ENCODE data around the gene ST6GALNAC5.
A peak's percentile ranks its signal among the peaks of the same experiment; 100 is the strongest.

The ST6GALNAC5 gene

GRCh38 chr1:77064246-77064645 is 197.0 kb downstream of the ST6GALNAC5 start:
- peaks cover 2% of the 10 kb centered on the region for H3K9me3 ChIP-seq (ENCODE audit: severe bottlenecking)
- H3K27ac ChIP-seq, result no peak overlapping the region
- DNase-seq, result no peak
- TF ChIP-seq CTCF (IDR thresholded peaks at IDR 0.05; ENCODE audit: low read depth, low read length), result no peak
- H3K27me3 ChIP-seq (ENCODE audit: insufficient read depth, low read depth, severe bottlenecking), result no peaks in the 10 kb centered on the region
- H3K36me3 ChIP-seq, result peaks cover 84% of the 10 kb centered on the region
- no peak overlapping the region for H3K4me3 ChIP-seq (ENCODE audit: low read depth, low read length)

- Histone ChIP-seq H3K27ac (no peak overlapping the region), H3K4me3 (ENCODE audit: low read depth, low read length) (no peak overlapping the region), H3K9me3 (ENCODE audit: severe bottlenecking) (peaks cover 2% of the 10 kb centered on the region), H3K27me3 (ENCODE audit: insufficient read depth, low read depth, severe bottlenecking) (no peaks in the 10 kb centered on the region), H3K36me3 (peaks cover 80% of the 10 kb centered on the region)
- DNase-seq, result no peak
- no peak for TF ChIP-seq CTCF (IDR thresholded peaks at IDR 0.05; ENCODE audit: low read depth, low read length)
These were observed 198.5 kb downstream of the ST6GALNAC5 start for GRCh38 chr1:77065693-77066342.

GRCh38 chr1:77068013-77068412 is 200.7 kb downstream of the ST6GALNAC5 start:
- Histone ChIP-seq H3K36me3 (peaks cover 70% of the 10 kb centered on the region), H3K4me3 (ENCODE audit: low read depth, low read length) (no peak overlapping the region), H3K27me3 (ENCODE audit: insufficient read depth, low read depth, severe bottlenecking) (no peaks in the 10 kb centered on the region), H3K9me3 (ENCODE audit: severe bottlenecking) (peaks cover 2% of the 10 kb centered on the region), H3K27ac (peak overlapping the region; percentile 60)
- TF ChIP-seq CTCF (IDR thresholded peaks at IDR 0.05; ENCODE audit: low read depth, low read length), result no peak
- DNase-seq, result peak; percentile 41

- Histone ChIP-seq H3K9me3 (ENCODE audit: severe bottlenecking) (no peaks in the 10 kb centered on the region), H3K27me3 (ENCODE audit: insufficient read depth, low read depth, severe bottlenecking) (no peaks in the 10 kb centered on the region), H3K27ac (no peak overlapping the region), H3K36me3 (peaks cover 12% of the 10 kb centered on the region), H3K4me3 (ENCODE audit: low read depth, low read length) (no peak overlapping the region)
- DNase-seq, result no peak
- TF ChIP-seq CTCF (IDR thresholded peaks at IDR 0.05; ENCODE audit: low read depth, low read length), result no peak
These were observed 209.5 kb downstream of the ST6GALNAC5 start for GRCh38 chr1:77076759-77077158.

- Histone ChIP-seq H3K27ac (no peak overlapping the region), H3K9me3 (ENCODE audit: severe bottlenecking) (no peaks in the 10 kb centered on the region), H3K27me3 (ENCODE audit: insufficient read depth, low read depth, severe bottlenecking) (no peaks in the 10 kb centered on the region), H3K4me3 (ENCODE audit: low read depth, low read length) (no peak overlapping the region), H3K36me3 (peaks cover 15% of the 10 kb centered on the region)
- TF ChIP-seq CTCF (IDR thresholded peaks at IDR 0.05; ENCODE audit: low read depth, low read length), result no peak
- DNase-seq, result no peak
These were observed 214.6 kb downstream of the ST6GALNAC5 start for GRCh38 chr1:77081834-77082233.

- TF ChIP-seq CTCF (IDR thresholded peaks at IDR 0.05; ENCODE audit: low read depth, low read length), result peak; percentile 44; the same call in 1 of the 2 replicates
- Histone ChIP-seq H3K9me3 (ENCODE audit: severe bottlenecking) (no peaks in the 10 kb centered on the region), H3K36me3 (peaks cover 17% of the 10 kb centered on the region), H3K4me3 (ENCODE audit: low read depth, low read length) (no peak overlapping the region), H3K27ac (no peak overlapping the region), H3K27me3 (ENCODE audit: insufficient read depth, low read depth, severe bottlenecking) (no peaks in the 10 kb centered on the region)
- DNase-seq, result peak; percentile 26
These were observed 217.2 kb downstream of the ST6GALNAC5 start for GRCh38 chr1:77084457-77084856.
